ENCODE results near the gene DGKE.

Gene DGKE

DNA sequence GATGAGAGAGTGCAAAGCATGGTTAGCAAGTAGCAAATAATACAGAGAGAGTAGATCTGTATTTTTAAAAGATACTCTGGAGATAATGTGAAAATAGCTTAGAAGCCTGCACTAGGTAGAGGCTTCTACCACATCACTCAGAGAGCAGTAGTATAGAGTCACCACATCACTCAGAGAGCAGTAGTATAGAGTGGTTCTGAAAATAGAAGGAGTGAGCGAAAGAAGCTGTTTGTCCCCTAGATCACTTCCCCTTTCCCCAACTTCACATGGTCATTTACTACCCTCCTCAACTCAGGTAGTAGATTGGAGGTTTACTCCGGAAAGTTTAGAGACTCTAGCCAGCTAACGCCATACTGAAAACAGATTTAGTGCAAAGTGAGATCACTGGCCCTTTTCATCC lies 17.1 kb downstream of the DGKE start:
- no peak for DNase-seq

- DNase-seq, result no peak
Observed at GRCh38 chr17:56861899-56862298, 27.9 kb downstream of the DGKE start.

DNA sequence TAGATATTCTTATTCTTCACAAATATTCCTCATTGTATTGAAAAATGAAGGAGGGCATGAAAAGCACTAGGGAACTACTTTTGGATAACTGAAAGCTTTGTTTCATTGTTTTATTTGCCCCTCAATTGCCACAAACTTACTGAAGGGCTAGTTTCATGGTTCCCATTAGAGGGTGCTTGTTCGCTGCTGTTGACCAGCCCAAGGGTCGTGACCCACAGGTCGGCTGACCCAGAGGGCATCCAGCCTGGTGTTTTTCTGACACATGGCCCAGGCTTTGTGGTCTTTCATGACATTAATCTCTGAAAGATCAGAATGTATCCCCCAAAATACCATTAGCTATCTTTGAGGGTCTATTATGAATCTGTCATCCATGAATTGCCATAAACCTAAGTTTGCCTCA lies 30.0 kb downstream of the DGKE start:
- DNase-seq, result no peak

DNA sequence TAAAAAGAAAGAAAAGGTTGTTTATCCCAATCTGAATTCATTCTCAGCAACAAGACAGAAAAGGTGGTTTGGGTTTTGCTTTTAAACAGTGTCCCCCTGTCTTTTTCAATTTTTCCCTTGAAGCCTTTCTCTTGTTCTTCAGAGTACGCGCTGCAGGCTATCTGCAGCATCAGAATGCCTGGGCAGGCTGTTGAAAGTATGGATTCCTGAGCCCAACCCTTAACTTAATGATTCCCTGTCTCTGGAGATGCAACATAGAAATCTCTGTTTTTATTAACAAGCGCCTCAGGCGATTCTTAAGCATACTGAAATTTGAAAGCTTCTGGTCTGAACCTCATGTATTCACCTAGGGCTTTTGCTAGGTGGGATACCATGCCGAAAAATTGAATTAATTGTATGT lies 32.1 kb downstream of the DGKE start:
- no peak for DNase-seq

DNA sequence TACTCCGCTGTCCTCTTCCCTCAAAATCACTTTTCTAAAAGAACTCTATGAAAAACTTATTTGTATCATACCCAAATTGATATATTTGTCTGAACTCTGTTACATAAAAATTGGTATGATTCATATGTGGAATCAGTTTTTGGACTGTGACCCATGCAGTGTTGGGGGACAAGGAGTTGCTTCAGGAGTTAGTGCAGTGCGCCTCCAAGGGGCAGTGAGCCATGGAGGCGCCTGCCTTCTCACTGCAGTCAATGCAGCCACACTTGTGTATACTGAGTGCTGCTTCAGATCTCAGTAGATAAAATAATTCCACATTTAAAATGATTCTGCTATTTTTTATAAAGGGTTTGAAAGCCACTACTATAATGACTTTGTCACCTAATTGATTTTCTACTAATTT lies 32.5 kb downstream of the DGKE start:
- no peak for DNase-seq

GRCh38 chr17:56867948-56868376 lies 34.0 kb downstream of the DGKE start:
- DNase-seq, result no peak

- no peak for DNase-seq
Observed at GRCh38 chr17:56868716-56869115, 34.8 kb downstream of the DGKE start.

- no peak for DNase-seq
Observed at GRCh38 chr17:56870081-56870651, 36.2 kb downstream of the DGKE start.

DNA sequence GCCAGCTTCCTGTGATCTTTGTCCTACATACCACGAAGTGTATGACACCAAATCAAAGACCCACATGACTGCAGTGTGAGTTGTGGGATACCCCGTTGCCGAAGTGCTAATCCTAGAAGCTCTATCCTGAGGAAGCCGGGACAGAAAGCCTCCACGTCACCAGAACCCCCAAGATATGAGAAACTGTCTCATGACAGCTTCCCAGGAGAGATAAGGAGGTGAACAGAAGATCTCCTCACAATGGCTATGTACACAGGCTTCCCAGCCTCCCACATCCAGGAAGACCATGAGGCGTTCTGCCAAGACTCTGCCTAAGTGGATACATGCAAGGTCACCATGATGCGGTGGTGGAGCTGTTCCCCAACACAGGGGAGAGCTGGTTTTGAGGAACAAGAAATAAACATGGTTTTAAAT lies 42.8 kb downstream of the DGKE start:
- DNase-seq, result no peak

DNA sequence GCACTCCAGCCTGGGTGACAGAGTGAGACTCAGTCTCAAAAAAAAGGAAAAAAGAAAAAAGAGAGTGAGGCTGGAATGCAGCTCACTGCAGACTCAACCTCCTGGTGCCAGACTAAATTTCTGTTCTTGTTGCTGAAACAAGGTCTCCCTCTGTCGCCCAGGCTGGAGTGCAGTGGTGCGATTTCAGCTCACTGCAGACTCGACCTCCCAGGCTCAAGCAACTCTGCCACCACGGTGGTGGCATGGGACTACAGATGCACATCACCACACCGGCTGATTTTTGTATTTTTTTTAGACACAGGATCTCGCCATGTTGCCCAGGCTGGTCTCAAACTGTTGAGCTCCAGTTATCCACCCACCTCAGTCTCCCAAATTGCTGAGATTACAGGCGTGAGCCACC lies 45.3 kb downstream of the DGKE start:
- DNase-seq, result no peak

- no peak for DNase-seq
Observed at GRCh38 chr17:56880133-56880532, 46.2 kb downstream of the DGKE start.

DNA sequence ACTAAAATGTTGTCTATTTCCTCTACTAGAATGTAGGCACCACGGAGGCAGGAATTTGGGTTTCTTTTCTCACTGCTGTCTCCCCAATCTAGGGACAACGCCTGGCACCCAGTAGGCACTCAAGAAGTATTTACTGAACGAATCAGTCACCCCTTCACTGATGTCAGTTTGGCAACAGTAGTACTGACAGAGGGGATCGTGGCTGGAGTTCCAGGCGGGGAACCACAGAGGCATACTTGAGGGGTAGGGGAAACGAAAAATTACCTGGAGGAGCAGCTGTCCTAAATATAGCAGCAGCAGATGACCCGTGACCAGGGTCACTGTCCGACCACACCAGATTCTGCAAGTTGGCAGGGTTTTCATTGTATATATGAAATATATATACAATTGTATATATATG lies 46.6 kb downstream of the DGKE start:
- DNase-seq, result no peak

- DNase-seq, result no peak
Observed at GRCh38 chr17:56881685-56882295, 47.8 kb downstream of the DGKE start.

DNA sequence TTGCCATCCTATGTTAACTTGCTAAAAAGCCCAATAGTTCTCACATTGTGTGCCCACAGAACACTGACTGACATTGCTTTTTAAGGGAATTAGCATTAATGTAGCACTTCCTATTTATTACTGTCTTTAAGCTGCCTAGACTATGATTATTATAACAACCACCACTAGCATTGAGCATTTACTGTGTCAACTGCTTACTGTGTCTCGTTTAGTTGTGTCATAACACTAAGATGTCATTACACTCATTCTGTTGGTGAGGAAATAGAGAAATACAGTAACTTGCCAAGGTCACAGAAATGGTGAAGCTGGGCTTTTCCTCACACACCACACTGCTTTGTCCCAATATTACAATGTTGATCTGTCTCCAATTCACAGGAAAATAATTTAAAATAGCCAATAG lies 49.7 kb downstream of the DGKE start:
- DNase-seq, result no peak

DNA sequence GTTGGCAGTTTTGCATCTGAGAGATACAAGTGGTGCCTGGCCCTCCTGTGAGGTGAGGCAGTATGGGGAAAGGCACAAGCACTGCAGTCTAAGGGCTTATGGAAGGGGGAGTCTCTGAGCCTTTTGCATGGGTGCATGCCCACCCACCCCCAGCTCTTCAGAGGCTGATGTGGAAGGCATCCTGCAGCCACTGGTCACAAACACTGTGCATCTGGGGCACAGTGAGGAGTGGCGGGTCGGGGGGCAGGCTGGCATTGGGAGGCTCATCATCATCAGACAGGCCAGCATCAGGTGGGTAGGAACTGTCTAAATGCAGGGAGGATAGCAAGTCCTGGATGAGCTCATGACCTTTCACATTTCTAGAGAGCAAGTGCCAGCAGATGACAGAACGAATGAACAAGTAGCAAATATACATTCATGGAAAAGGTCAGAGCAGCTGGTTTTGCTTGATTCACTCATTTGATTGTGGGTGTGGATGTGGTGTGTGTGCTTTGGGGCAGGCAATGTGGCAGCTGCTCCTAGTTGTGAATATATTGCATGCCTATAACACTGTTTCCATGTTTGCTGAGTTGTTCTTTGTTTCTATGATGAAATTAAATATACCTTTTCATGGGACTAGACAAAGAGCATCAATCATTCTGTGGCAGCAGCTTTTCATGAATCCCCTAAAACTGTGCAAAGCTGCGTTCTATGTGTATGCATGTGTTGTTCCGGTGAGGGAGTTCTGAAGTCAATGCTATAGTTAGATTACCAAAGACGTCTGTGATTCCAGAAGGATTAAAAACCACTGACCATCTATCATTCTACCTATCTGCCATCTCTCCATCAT lies 50.7 kb downstream of the DGKE start:
- no peak for DNase-seq

GRCh38 chr17:56885312-56885657 lies 51.3 kb downstream of the DGKE start:
- DNase-seq, result no peak

GRCh38 chr17:56886288-56886731 lies 52.4 kb downstream of the DGKE start:
- DNase-seq, result no peak

DNA sequence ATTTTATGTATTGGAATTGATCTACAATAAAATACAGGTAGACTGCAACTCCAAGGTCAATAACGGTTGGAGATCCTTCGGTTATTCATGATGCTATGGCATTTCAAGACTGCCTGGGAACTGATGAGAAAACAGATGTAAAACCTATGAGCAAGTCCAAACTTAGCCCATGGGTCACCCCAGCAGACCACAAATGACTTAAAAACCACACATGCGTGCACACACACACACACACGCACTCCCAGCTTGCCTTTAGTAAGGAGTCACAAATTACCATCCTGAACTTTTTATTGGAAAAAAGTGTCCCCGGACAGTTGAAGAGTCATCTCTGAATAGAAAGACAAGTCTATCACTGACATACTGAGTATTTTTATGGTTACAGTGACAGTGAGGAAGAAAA lies 53.2 kb downstream of the DGKE start:
- no peak for DNase-seq

DNA sequence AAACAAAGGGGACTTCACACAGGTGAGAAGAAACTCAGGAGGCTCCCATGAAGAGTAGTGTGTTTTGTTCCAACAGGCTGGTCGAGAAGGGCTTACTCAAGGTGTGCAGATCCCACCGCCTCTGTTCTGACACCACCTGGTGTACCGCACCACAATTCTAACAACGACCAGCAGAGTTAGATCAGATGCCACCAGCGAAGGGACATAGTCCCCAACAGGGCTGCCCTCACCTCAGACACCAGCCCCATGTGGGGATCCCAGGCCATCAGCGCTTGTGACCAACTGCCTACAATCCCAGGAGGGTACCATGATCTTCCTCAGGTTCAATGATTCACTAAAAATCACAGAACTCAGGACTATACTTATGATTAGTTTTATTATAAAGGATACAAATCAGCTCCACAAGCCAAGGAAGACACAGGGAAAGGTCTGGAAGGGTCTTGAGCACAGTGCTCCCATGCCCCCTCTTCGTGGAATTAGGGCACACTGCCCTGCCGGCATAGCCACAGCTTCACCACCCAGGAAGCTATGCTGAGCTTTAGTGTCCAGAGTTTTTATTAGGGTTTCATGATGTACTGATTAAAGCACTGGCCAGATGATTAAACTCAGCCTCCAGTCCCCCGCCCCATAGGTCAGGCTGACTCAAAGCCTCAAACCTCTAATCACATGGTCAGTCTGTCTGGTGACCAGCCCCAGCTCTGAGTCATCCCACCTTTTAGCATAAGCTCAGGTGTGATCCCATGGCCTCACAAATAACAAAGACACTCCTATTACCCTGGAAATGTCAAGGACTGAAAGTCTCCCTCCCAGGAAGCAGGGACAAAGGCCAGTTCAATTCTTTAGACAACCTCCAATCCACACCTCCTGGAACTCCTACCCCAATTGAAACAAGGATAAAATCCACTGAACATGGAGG lies 53.9 kb downstream of the DGKE start:
- DNase-seq, result no peak

- DNase-seq, result no peak
Observed at GRCh38 chr17:56890390-56890789, 56.4 kb downstream of the DGKE start.

- no peak for DNase-seq
Observed at GRCh38 chr17:56890906-56891674, 57.1 kb downstream of the DGKE start.

GRCh38 chr17:56891751-56892150 lies 57.8 kb downstream of the DGKE start:
- no peak for DNase-seq

Data from activated effector memory CD4-positive, alpha-beta T cell treated with Interleukin-2 at 50 U/mL for 16 hours (primary cell).